ENCODE data around the gene RNU1-3.
"Not testable (repeated sequence)": the region's sequence is repeated elsewhere in the genome, so short reads cannot be mapped to it uniquely, and the experiment has no call there.

The RNU1-3 gene

GRCh38 chr1:16621300-16621658 lies 45.5 kb downstream of the RNU1-3 start:
- no peak for DNase-seq (ENCODE audit: low read depth in 2 of 2)

DNA sequence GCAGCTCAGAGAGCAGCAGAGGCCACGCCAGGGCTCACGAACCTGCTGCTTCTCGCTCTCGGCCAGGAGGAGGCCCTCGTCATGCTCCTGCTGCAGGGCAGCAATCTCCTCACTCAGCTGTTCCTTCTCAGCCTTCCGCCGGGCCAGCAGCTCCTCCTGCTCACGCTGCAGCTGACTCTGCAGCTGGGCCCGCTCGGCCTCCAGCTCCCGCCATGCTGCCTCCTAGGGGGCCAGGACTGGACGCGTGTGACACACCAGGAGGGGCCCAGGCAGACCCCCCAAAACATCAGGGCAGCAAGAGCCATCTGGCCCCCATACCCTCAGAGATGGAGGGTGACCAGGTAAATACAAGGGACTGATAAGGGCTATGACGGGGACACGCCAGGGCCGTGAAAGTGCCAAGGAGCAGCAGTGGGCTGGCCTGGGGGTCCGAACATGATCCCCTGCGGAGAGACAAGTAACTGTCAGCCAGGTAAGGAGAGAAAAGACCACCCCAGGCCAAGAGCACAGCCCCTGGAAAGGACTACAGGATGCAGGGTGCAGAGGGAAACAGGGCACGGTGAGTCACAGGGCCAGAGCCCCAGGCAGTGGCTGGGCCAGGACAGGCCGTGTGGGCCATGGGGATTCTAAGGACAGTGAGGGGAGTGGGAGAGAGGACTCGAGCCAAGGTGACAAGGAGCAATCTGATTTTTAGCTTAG lies 46.8 kb downstream of the RNU1-3 start:
- DNase-seq (ENCODE audit: low read depth in 2 of 2): not testable (repeated sequence)

- no peak for DNase-seq (ENCODE audit: low read depth in 2 of 2)
Observed at GRCh38 chr1:16618719-16619118, 48.0 kb downstream of the RNU1-3 start.

DNA sequence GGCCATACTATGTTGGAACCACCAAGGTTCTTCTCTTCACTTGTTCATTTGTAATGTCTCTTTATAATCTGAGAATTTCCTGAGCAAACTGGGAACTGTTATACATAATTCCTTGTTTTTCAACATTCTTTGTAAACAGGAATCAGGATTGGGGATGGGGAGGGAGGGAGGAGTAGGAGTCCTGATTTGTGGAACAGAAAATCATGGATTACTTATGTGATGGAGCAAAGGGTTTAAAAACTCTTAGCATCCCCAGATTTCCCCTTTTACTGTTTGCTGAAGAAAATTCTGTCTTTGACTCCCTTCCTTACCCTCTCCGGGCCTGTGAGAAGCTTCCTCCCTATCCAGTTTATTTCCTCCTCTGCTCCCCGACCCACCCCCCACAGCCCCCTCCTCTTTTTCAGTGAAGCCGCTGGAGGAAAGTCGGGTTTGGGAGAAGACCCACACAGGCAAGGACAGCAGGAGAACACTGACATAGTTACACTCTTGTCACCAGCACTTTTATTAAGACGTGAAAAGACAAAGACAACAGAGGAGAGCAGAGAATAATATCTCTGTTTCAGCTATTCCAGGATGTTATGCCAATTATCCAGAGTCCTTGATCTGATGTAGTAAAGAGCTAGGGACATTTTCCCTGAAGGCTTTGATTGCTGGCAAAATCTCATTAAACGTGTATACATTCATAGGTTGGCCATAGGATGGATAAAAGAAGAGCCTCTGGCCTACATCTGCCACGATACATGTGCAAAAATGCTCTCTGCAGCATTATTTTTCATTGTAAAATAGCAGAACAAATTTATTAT lies 48.8 kb downstream of the RNU1-3 start:
- DNase-seq (ENCODE audit: low read depth in 2 of 2): no peak

DNA sequence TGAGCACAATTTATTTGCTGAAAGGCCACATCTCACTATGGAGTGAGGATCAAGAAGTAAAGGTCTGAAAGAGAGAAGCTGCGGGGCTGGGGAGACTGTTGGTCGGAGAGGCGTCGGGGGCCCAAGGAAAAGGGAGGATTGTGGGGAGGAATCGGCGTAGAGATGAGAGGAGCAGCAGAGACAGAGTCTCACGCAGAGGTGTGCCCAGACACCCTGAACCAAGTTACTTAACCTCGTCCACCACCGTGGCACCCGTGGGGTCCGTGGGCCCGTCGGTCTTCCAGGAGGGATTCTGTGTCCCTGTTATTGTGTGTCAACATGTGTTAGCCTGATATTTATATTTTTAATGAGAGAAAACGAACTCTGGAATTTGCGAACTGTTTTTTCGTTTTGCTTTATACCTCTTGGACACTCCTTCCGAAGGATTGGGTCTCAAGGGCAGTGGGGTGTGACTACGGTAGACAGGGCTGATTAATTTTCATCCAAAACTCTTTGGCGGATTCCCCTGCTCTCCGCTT lies 49.6 kb downstream of the RNU1-3 start:
- DNase-seq (ENCODE audit: low read depth in 2 of 2): no peak
